Neural cell (in vitro differentiated cells): Measurements from ENCODE around the gene IGF1. TPM values are rescaled to one million over a fixed set of nuclear protein-coding genes. Genes with fewer than 3 reads are reported as not detected.

Experiments used
- H2AFZ ChIP-seq: fragments of 200-600, 300-800 bp; sonication (generic), shearing (Covaris generic); 2 replicates; pipeline ENCODE4 v1.6.0; 2014; ENCODE audit warnings: low read depth, mild to moderate bottlenecking, antibody characterized with exemption, low read length, moderate library complexity
- H3F3A ChIP-seq: fragments of 200-600 bp; shearing (Covaris generic); 2 replicates; pipeline ENCODE4 v1.6.1; 2016; ENCODE audit warnings: mild to moderate bottlenecking, moderate library complexity, mixed read lengths, antibody characterized with exemption, low read length; ENCODE audit not compliant: insufficient read depth, poor library complexity, severe bottlenecking
- H3K27ac ChIP-seq: fragments of 200-600, 300-800 bp; sonication (generic), shearing (Covaris generic); 2 replicates; pipeline ENCODE4 v1.5.1; 2014; ENCODE audit warnings: mild to moderate bottlenecking, low read length, moderate library complexity
- H3K27me3 ChIP-seq: fragments of 300-800, 200-600 bp; sonication (generic), shearing (Covaris generic); 2 replicates; pipeline ENCODE4 v1.6.0; 2014; ENCODE audit warnings: mild to moderate bottlenecking, low read depth, low read length, moderate library complexity; ENCODE audit not compliant: insufficient read depth
- H3K36me3 ChIP-seq: fragments of 300-800, 200-600 bp; sonication (generic), shearing (Covaris generic); 2 replicates; pipeline ENCODE4 v1.5.1; 2014; ENCODE audit warnings: mild to moderate bottlenecking, antibody characterized with exemption, low read length, moderate library complexity; ENCODE audit not compliant: insufficient read depth
- H3K4me2 ChIP-seq: fragments of 300-800, 200-600 bp; sonication (generic), shearing (Covaris generic); 2 replicates; pipeline ENCODE4 v1.6.0; 2014; ENCODE audit warnings: mild to moderate bottlenecking, low read length
- H3K4me3 ChIP-seq: fragments of 300-800, 200-600 bp; sonication (generic), shearing (Covaris generic); 2 replicates; pipeline ENCODE4 v1.5.1; 2014; ENCODE audit warnings: mild to moderate bottlenecking, low read length, moderate library complexity
- H3K79me2 ChIP-seq: fragments of 200-600 bp; shearing (Covaris generic); replicated peaks from 2 replicates; pipeline ENCODE4 v1.6.0; 2014; ENCODE audit warnings: mild to moderate bottlenecking, low read length, moderate library complexity; ENCODE audit not compliant: insufficient read depth
- H3K9ac ChIP-seq: fragments of 300-800, 200-600 bp; sonication (generic), shearing (Covaris generic); 2 replicates; pipeline ENCODE4 v1.6.1; 2016; ENCODE audit warnings: mild to moderate bottlenecking, low read length, mixed read lengths
- H3K9me2 ChIP-seq: fragments of 200-600 bp; shearing (Covaris generic); 2 replicates; pipeline ENCODE4 v1.6.1; 2016; ENCODE audit warnings: mild to moderate bottlenecking, low read length, mixed read lengths; ENCODE audit not compliant: insufficient read depth
- H3K9me3 ChIP-seq: fragments of 200-600, 300-800 bp; sonication (generic), shearing (Covaris generic); 2 replicates; pipeline ENCODE4 v1.6.1; 2016; ENCODE audit warnings: mild to moderate bottlenecking, mixed run types, low read length, moderate library complexity, mixed read lengths
- H4K20me1 ChIP-seq: fragments of 200-600 bp; shearing (Covaris generic); 2 replicates; pipeline ENCODE4 v1.6.1; 2016; ENCODE audit warnings: mild to moderate bottlenecking, mixed run types; ENCODE audit not compliant: insufficient read depth
- CTCF ChIP-seq: fragments of 450-650 bp; IDR thresholded peaks from 2 replicates; pipeline ENCODE4 v1.5.1; 2014; ENCODE audit warnings: antibody characterized with exemption, mild to moderate bottlenecking, moderate library complexity; ENCODE audit not compliant: poor library complexity, severe bottlenecking
- EP300 ChIP-seq: fragments of 450-650 bp; conservative IDR thresholded peaks from 2 replicates; pipeline ENCODE4 v1.6.1; 2014; ENCODE audit warnings: antibody characterized with exemption, mild to moderate bottlenecking, moderate library complexity; ENCODE audit not compliant: poor library complexity, severe bottlenecking
- EZH2 ChIP-seq: fragments of 200-600, 300-800 bp; shearing (Covaris generic), sonication (generic); IDR thresholded peaks from 2 replicates; pipeline ENCODE4 v1.6.1; 2014; ENCODE audit warnings: antibody characterized with exemption, low read length, borderline replicate concordance, mild to moderate bottlenecking; ENCODE audit not compliant: insufficient read depth, poor library complexity, severe bottlenecking
- MXI1 ChIP-seq: fragments of 450-650 bp; conservative IDR thresholded peaks from 2 replicates; pipeline ENCODE4 v1.6.1; 2014; ENCODE audit warnings: antibody characterized with exemption, mild to moderate bottlenecking; ENCODE audit not compliant: poor library complexity, severe bottlenecking
- POLR2AphosphoS5 ChIP-seq: IDR thresholded peaks from 2 replicates; pipeline ENCODE4 v1.6.1; 2012
- RAD21 ChIP-seq: fragments of 450-650 bp; conservative IDR thresholded peaks from 2 replicates; pipeline ENCODE4 v1.6.1; 2014; ENCODE audit warnings: antibody characterized with exemption, mild to moderate bottlenecking, moderate library complexity
- REST ChIP-seq: IDR thresholded peaks from 2 replicates; pipeline ENCODE4 v1.6.1; 2012; ENCODE audit warnings: borderline replicate concordance
- SMC3 ChIP-seq: fragments of 450-650 bp; conservative IDR thresholded peaks from 2 replicates; pipeline ENCODE4 v1.6.1; 2014; ENCODE audit warnings: antibody characterized with exemption, mild to moderate bottlenecking, moderate library complexity; ENCODE audit not compliant: poor library complexity
- TAF1 ChIP-seq: IDR thresholded peaks from 2 replicates; pipeline ENCODE4 v1.6.1; 2012; ENCODE audit warnings: low read depth
- polyA plus RNA-seq: library from polyadenylated mRNA; depleted of rRNA; stranded (reverse); fragments of >200 nt; gene quantifications from 2 replicates; pipeline ENCODE4 v1.2.3, GENCODE V29; 2014

Gene IGF1
- polyA plus RNA-seq, 1 donor from 2014 or later, result not detected

GRCh38 chr12:102462386-102462785 lies 18.0 kb downstream of the IGF1 start:
- Histone ChIP-seq H3K9ac (no peak overlapping the region), H3K4me3 (no peak overlapping the region), H4K20me1 (no peaks in the 10 kb centered on the region), H3K36me3 (no peaks in the 10 kb centered on the region), H3K4me2 (no peak overlapping the region), H3K79me2 (no peaks in the 10 kb centered on the region), H3K9me2 (no peaks in the 10 kb centered on the region), H3K27me3 (no peaks in the 10 kb centered on the region), H2AFZ (no peak overlapping the region), H3K27ac (no peak overlapping the region), H3K9me3 (no peaks in the 10 kb centered on the region), H3F3A (no peaks in the 10 kb centered on the region)
- TF ChIP-seq EP300, result no peak

- H2AFZ ChIP-seq, result no peak overlapping the region
- H3K27me3 ChIP-seq, result no peaks in the 10 kb centered on the region
- no peaks in the 10 kb centered on the region for H3K36me3 ChIP-seq
- no peaks in the 10 kb centered on the region for H3K9me2 ChIP-seq
- H3K9ac ChIP-seq, result no peak overlapping the region
- H4K20me1 ChIP-seq, result no peaks in the 10 kb centered on the region
- no peaks in the 10 kb centered on the region for H3K9me3 ChIP-seq
- no peak overlapping the region for H3K27ac ChIP-seq
- no peaks in the 10 kb centered on the region for H3F3A ChIP-seq
- no peaks in the 10 kb centered on the region for H3K79me2 ChIP-seq
- TF ChIP-seq RAD21, result no peak
- no peak for TF ChIP-seq TAF1
- TF ChIP-seq CTCF, result no peak
- TF ChIP-seq EZH2, result no peak
- TF ChIP-seq REST, result no peak
- TF ChIP-seq SMC3, result no peak
- no peak for TF ChIP-seq EP300
- no peak for TF ChIP-seq POLR2AphosphoS5
- no peak for TF ChIP-seq MXI1
- H3K4me2 ChIP-seq, result no peak overlapping the region
- H3K4me3 ChIP-seq, result no peak overlapping the region
These were observed 18.9 kb downstream of the IGF1 start for GRCh38 chr12:102461501-102461900.

DNA sequence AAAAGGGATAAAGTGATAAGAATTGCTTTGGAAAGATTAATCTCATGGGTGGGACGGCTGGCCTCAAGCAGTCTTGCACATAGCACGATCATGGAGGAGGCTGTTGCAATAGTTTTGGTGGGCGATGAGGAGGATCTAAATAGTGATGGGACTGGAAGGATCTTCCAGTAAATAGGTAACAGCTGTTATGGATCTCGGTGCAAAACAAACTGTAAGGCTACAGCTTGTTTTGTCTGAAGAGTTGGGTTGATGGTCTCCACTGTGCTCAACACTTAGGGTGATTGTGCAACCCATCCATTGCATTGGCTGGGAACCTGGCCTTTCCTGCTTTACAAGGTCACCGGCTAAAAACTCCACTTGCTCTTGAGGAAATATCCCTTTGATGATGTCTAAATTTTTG lies 21.0 kb downstream of the IGF1 start:
- TF ChIP-seq REST, result no peak
- TF ChIP-seq TAF1, result no peak
- no peak for TF ChIP-seq POLR2AphosphoS5
- no peak for TF ChIP-seq SMC3
- TF ChIP-seq RAD21, result no peak
- no peak for TF ChIP-seq EZH2
- TF ChIP-seq CTCF, result no peak
- TF ChIP-seq MXI1, result no peak
- TF ChIP-seq EP300, result no peak

More for the DNA sequence above, 21.0 kb downstream of the IGF1 start:
- Histone ChIP-seq H3K4me3 (no peak overlapping the region), H3K9me3 (no peaks in the 10 kb centered on the region), H3K9ac (no peak overlapping the region), H3K27me3 (no peaks in the 10 kb centered on the region), H3F3A (no peaks in the 10 kb centered on the region), H3K36me3 (no peaks in the 10 kb centered on the region), H3K4me2 (no peak overlapping the region), H3K9me2 (no peaks in the 10 kb centered on the region), H2AFZ (no peak overlapping the region), H3K79me2 (no peaks in the 10 kb centered on the region), H3K27ac (no peak overlapping the region), H4K20me1 (no peaks in the 10 kb centered on the region)
